Measurements from ENCODE around the gene FGF12.

The FGF12 gene

GRCh38 chr3:192514081-192514753 is 213.1 kb downstream of the FGF12 start:
- H3K4me3 ChIP-seq (ENCODE audit: insufficient read depth, low read length, poor library complexity, severe bottlenecking) = no peak overlapping the region
- H3K36me3 ChIP-seq (ENCODE audit: low read length) = no peaks in the 10 kb centered on the region
- no peak overlapping the region for H3K9ac ChIP-seq (ENCODE audit: low read length)
- H3K4me2 ChIP-seq (ENCODE audit: low read depth, low read length, poor library complexity, severe bottlenecking) = no peak overlapping the region
- H3K79me2 ChIP-seq (ENCODE audit: insufficient read depth, low read length) = no peaks in the 10 kb centered on the region
- no peaks in the 10 kb centered on the region for H3K9me2 ChIP-seq (replicated peaks; ENCODE audit: insufficient read depth, low read length)
- no peak for TF ChIP-seq CTCF (IDR thresholded peaks at IDR 0.05; ENCODE audit: insufficient read depth, low read length, poor library complexity, severe bottlenecking)
- H3K27ac ChIP-seq (ENCODE audit: low read depth, low read length) = no peak overlapping the region
- no peak overlapping the region for H2AFZ ChIP-seq (ENCODE audit: low read depth, low read length, severe bottlenecking)
- H3F3A ChIP-seq (ENCODE audit: insufficient read depth) = no peaks in the 10 kb centered on the region
- H3K9me3 ChIP-seq (ENCODE audit: insufficient read depth, low read length) = no peaks in the 10 kb centered on the region
- H3K27me3 ChIP-seq (ENCODE audit: low read length) = no peaks in the 10 kb centered on the region
- H4K20me1 ChIP-seq (ENCODE audit: low read depth, low read length) = no peaks in the 10 kb centered on the region

GRCh38 chr3:192505731-192506130 is 221.6 kb downstream of the FGF12 start:
- Histone ChIP-seq H3K9me3 (ENCODE audit: insufficient read depth, low read length) (no peaks in the 10 kb centered on the region), H3K9me2 (replicated peaks; ENCODE audit: insufficient read depth, low read length) (no peaks in the 10 kb centered on the region), H3K9ac (ENCODE audit: low read length) (no peak overlapping the region), H3K4me3 (ENCODE audit: insufficient read depth, low read length, poor library complexity, severe bottlenecking) (no peak overlapping the region), H4K20me1 (ENCODE audit: low read depth, low read length) (no peaks in the 10 kb centered on the region), H3K27me3 (ENCODE audit: low read length) (no peaks in the 10 kb centered on the region), H3K27ac (ENCODE audit: low read depth, low read length) (no peak overlapping the region), H3F3A (ENCODE audit: insufficient read depth) (no peaks in the 10 kb centered on the region), H2AFZ (ENCODE audit: low read depth, low read length, severe bottlenecking) (no peak overlapping the region), H3K79me2 (ENCODE audit: insufficient read depth, low read length) (no peaks in the 10 kb centered on the region), H3K4me2 (ENCODE audit: low read depth, low read length, poor library complexity, severe bottlenecking) (no peak overlapping the region), H3K36me3 (ENCODE audit: low read length) (no peaks in the 10 kb centered on the region)
- TF ChIP-seq EZH2phosphoT487 (conservative IDR thresholded peaks at IDR 0.05; ENCODE audit: low read length) = no peak
- no peak for TF ChIP-seq CTCF (IDR thresholded peaks at IDR 0.05; ENCODE audit: insufficient read depth, low read length, poor library complexity, severe bottlenecking)

GRCh38 chr3:192501401-192501800 is 225.9 kb downstream of the FGF12 start:
- no peaks in the 10 kb centered on the region for H3K9me3 ChIP-seq (ENCODE audit: insufficient read depth, low read length)
- no peak overlapping the region for H3K4me2 ChIP-seq (ENCODE audit: low read depth, low read length, poor library complexity, severe bottlenecking)
- TF ChIP-seq CTCF (IDR thresholded peaks at IDR 0.05; ENCODE audit: insufficient read depth, low read length, poor library complexity, severe bottlenecking) (no peak), EZH2phosphoT487 (conservative IDR thresholded peaks at IDR 0.05; ENCODE audit: low read length) (no peak)
- no peaks in the 10 kb centered on the region for H3F3A ChIP-seq (ENCODE audit: insufficient read depth)
- no peak overlapping the region for H3K27ac ChIP-seq (ENCODE audit: low read depth, low read length)
- no peak overlapping the region for H3K9ac ChIP-seq (ENCODE audit: low read length)
- no peak overlapping the region for H3K4me3 ChIP-seq (ENCODE audit: insufficient read depth, low read length, poor library complexity, severe bottlenecking)
- no peaks in the 10 kb centered on the region for H3K9me2 ChIP-seq (replicated peaks; ENCODE audit: insufficient read depth, low read length)
- no peaks in the 10 kb centered on the region for H3K36me3 ChIP-seq (ENCODE audit: low read length)
- H3K27me3 ChIP-seq (ENCODE audit: low read length) = no peaks in the 10 kb centered on the region
- H3K79me2 ChIP-seq (ENCODE audit: insufficient read depth, low read length) = no peaks in the 10 kb centered on the region
- no peak overlapping the region for H2AFZ ChIP-seq (ENCODE audit: low read depth, low read length, severe bottlenecking)
- H4K20me1 ChIP-seq (ENCODE audit: low read depth, low read length) = no peaks in the 10 kb centered on the region

Measured in SU-DHL-6 (cell line).